Measurements from ENCODE around the gene LENEP.

The LENEP gene

DNA sequence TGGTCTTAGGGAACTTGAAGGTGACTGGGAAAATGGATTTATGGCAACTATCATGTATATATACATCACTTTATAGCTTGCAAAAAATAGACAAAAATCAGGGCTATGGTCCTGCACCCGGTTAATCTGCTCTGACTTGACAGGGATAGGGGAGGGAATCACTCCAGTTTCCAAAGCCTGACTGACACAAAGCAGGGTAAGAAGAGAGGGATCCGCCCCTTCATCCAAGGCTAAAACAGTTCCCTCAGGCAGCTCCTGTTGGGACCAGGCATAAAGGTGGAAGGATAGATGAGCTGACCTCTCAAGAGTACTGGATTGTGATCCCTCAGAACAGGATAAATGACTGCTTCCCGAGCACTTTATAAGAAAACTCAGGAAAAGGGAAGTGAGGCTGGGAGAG lies 38.8 kb upstream of the LENEP start:
- H3K4me3 ChIP-seq (ENCODE audit: low read depth, low read length), result peak overlapping the region; percentile 66
- ChIA-PET CTCF (interaction anchor here (0.7 to 5.5 kb wide), 16 partner anchors 10 to 394 kb away, joined by 3 to 70 read pairs (median 9); partner anchors contain the start of genes LENEP, PMVK and SHC1), POLR2A (interaction anchor here (2.0 to 3.2 kb wide), 2 partner anchors 16 to 44 kb away, joined by 6 to 22 read pairs; partner anchors contain the start of gene SHC1)
- DNase-seq (ENCODE audit: low read depth, low spot score), result no peak
- TF ChIP-seq CTCF (IDR thresholded peaks at IDR 0.05; ENCODE audit: insufficient read depth, low read length, missing control alignments), result no peak

DNA sequence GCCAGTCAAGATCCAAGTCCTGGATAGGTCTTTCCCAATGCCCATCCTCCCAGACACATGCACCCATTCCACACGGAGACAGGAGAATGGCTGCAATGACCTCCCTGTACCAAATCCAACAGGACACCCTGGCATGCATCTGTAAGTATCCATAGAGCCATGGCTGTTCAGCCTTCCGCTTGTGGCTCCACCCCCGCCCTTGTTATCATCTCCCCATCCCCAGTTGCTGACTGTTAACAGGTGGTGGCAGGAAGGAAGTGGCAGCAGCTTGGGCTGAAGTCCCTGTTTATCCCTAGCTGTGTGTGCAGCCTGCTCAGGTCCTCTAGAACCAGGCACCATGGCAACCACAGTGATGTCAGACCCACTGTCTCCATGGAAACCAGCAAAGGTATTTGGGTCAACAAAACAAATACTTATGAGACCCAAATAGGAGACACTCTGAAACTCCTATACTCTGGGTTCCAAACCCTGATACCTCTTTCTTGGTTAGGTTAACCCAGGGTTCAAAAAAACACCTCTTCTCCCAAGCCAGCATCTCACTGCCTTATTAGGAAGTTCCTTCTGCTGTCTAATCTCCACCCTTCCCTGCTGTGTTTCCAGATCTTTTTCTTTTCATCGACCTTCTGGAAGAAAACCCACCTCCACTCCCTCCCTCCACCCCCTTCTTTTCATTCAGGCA lies 38.2 kb upstream of the LENEP start:
- ChIA-PET POLR2A (interaction anchor here (0.7 to 3.2 kb wide), 10 partner anchors 15 to 97 kb away, joined by 3 to 22 read pairs (median 4); partner anchors contain the start of genes CKS1B, LENEP, PMVK and SHC1), CTCF (interaction anchor here (0.7 to 5.5 kb wide), 28 partner anchors 9 to 395 kb away, joined by 3 to 70 read pairs (median 6); partner anchors contain the start of genes ADAM15, FLAD1, KRTCAP2 and LENEP)
- no peak for DNase-seq (ENCODE audit: low read depth, low spot score)
- H3K4me3 ChIP-seq (ENCODE audit: low read depth, low read length), result peak overlapping the region; percentile 66
- no peak for TF ChIP-seq CTCF (IDR thresholded peaks at IDR 0.05; ENCODE audit: insufficient read depth, low read length, missing control alignments)

GRCh38 chr1:154955718-154956543 lies 37.5 kb upstream of the LENEP start, which contains the start of gene PBXIP1:
PBXIP1 (minus strand) TSS chr1:154956099; CDS start chr1:154953721, 2,378 bp downstream.
- peak; percentile 31 for TF ChIP-seq CTCF (IDR thresholded peaks at IDR 0.05; ENCODE audit: insufficient read depth, low read length, missing control alignments)
- peak; percentile 50 for DNase-seq (ENCODE audit: low read depth, low spot score)
- POLR2A ChIA-PET, result interaction anchor here (0.7 to 3.2 kb wide), 10 partner anchors 14 to 96 kb away, joined by 3 to 22 read pairs (median 4); partner anchors contain the start of genes CKS1B, LENEP, PMVK and SHC1
- CTCF ChIA-PET, result interaction anchor here (0.8 to 5.5 kb wide), 26 partner anchors 9 to 396 kb away, joined by 3 to 70 read pairs (median 7); partner anchors contain the start of genes ADAM15, FLAD1, KRTCAP2 and LENEP
- H3K4me3 ChIP-seq (ENCODE audit: low read depth, low read length), result peak within 1 kb of the TSS; percentile 66

GRCh38 chr1:154956544-154956941 lies 36.8 kb upstream of the LENEP start:
- H3K4me3 ChIP-seq (ENCODE audit: low read depth, low read length), result peak overlapping the region; percentile 66
- DNase-seq (ENCODE audit: low read depth, low spot score), result no peak
- TF ChIP-seq CTCF (IDR thresholded peaks at IDR 0.05; ENCODE audit: insufficient read depth, low read length, missing control alignments), result no peak
- POLR2A ChIA-PET, result interaction anchor here (1.2 to 3.2 kb wide), 6 partner anchors 14 to 96 kb away, joined by 3 to 22 read pairs (median 7); partner anchors contain the start of genes CKS1B, PMVK and SHC1
- CTCF ChIA-PET, result interaction anchor here (0.5 to 5.5 kb wide), 20 partner anchors 8 to 396 kb away, joined by 3 to 70 read pairs (median 8); partner anchors contain the start of genes ADAM15, LENEP and SHC1

DNA sequence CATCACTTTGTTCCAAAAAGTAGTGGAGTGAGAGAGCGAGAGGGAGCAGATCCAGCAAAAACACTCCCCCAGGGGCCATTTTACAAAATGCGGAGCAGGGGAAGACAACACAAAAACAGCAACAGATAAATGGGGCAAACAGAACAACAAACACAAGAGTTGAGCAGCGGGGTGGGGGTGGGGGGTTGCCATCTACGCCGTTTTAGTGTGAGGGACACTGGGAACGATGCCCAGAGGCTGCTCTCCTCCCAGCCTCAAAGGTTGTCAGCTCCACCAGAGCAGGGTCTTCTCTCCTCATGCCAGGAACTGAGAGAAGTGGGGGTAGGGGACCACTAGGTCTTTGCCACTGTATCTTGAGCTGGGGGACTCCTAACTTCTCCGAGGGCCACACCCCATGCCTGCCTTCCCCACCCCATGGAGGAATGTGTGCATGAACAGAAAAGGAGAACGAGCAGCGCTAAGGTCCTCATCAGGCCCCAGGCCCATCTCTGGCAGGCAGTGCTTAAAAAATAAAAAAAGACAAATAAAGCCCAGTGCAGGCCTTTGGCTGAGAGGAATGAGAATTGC lies 36.2 kb upstream of the LENEP start:
- no peak for TF ChIP-seq CTCF (IDR thresholded peaks at IDR 0.05; ENCODE audit: insufficient read depth, low read length, missing control alignments)
- ChIA-PET POLR2A (interaction anchor here (3.2 kb wide), 1 partner anchor 13 kb away, joined by 22 read pairs; the partner anchor contains the start of gene SHC1), CTCF (interaction anchor here (0.5 to 5.5 kb wide), 11 partner anchors 15 to 287 kb away, joined by 3 to 70 read pairs (median 11); partner anchors contain the start of genes ADAM15, LENEP and SHC1)
- DNase-seq (ENCODE audit: low read depth, low spot score), result no peak
- H3K4me3 ChIP-seq (ENCODE audit: low read depth, low read length), result no peak overlapping the region
